PC-9 (cell line): ENCODE measurements around the gene EPB41L3. TPM values are rescaled to one million over a fixed set of nuclear protein-coding genes. Genes with fewer than 3 reads are reported as not detected.

Source experiments
- BruUV-seq: library from RNA; stranded (reverse); fragments of 400-500 nt; replicated peaks from 2 replicates; lab custom pipeline; 2021; lab: Mats Ljungman, UMichigan
- CTCF ChIA-PET: fragments of 300-600 bp; sonication (Branson Sonifier 250); formaldehyde crosslinking; loops from one replicate; lab custom pipeline; 2022; ENCODE audit warnings: antibody characterized with exemption; lab: Charles Lee
- POLR2A ChIA-PET: fragments of 300-600 bp; sonication (Branson Sonifier 250); formaldehyde crosslinking; loops from one replicate; lab custom pipeline; 2022; ENCODE audit warnings: antibody characterized with exemption; ENCODE audit not compliant: unreplicated experiment; lab: Charles Lee
- DNase-seq, 2 experiments: peaks; one replicate each; pipeline versions ENCODE4 v3.0.0 to v3.0.0-alpha.2; 2015 to 2022; ENCODE audit warnings: mixed read lengths in 1 of 2
- H2AFZ ChIP-seq: fragments of 200-600 bp; sonication (generic); 2 replicates; pipeline ENCODE4 v1.8.1; 2017; ENCODE audit warnings: antibody characterized with exemption
- H3F3A ChIP-seq: fragments of 200-600 bp; sonication (generic); 2 replicates; pipeline ENCODE4 v1.8.1; 2017; ENCODE audit warnings: antibody characterized with exemption, mild to moderate bottlenecking, low read depth; ENCODE audit not compliant: insufficient read depth
- H3K27ac ChIP-seq: fragments of 200-600 bp; sonication (generic); 2 replicates; pipeline ENCODE4 v1.6.1; 2016; ENCODE audit warnings: mixed run types
- H3K27me3 ChIP-seq: fragments of 200-600 bp; sonication (generic); 2 replicates; pipeline ENCODE4 v1.6.1; 2016; ENCODE audit warnings: low read depth, mixed run types; ENCODE audit not compliant: insufficient read depth
- H3K36me3 ChIP-seq: fragments of 200-600 bp; sonication (generic); 2 replicates; pipeline ENCODE4 v1.6.1; 2016; ENCODE audit warnings: low read depth, mixed run types
- H3K4me1 ChIP-seq: fragments of 200-600 bp; sonication (generic); replicated peaks from 2 replicates; pipeline ENCODE4 v1.6.1; 2016; ENCODE audit warnings: mixed run types; ENCODE audit not compliant: insufficient read depth
- H3K4me2 ChIP-seq: fragments of 200-600 bp; sonication (generic); 2 replicates; pipeline ENCODE4 v1.6.1; 2017; ENCODE audit warnings: mixed run types
- H3K4me3 ChIP-seq: fragments of 200-600 bp; sonication (generic); 2 replicates; pipeline ENCODE4 v1.6.1; 2016; ENCODE audit warnings: mixed run types
- H3K79me2 ChIP-seq: fragments of 200-600 bp; sonication (generic); 2 replicates; pipeline ENCODE4 v1.6.1; 2017; ENCODE audit warnings: low read depth, mixed run types
- H3K9me2 ChIP-seq: fragments of 200-600 bp; sonication (generic); 2 replicates; pipeline ENCODE4 v1.8.1; 2017; ENCODE audit warnings: mild to moderate bottlenecking; ENCODE audit not compliant: insufficient read depth
- H3K9me3 ChIP-seq: fragments of 200-600 bp; sonication (generic); 2 replicates; pipeline ENCODE4 v1.8.1; 2016; ENCODE audit warnings: low read depth; ENCODE audit not compliant: insufficient read depth
- H4K20me1 ChIP-seq: fragments of 200-600 bp; sonication (generic); 2 replicates; pipeline ENCODE4 v1.8.1; 2017; ENCODE audit not compliant: insufficient read depth
- CTCF ChIP-seq: fragments of 200-600 bp; sonication (generic); conservative IDR thresholded peaks from 2 replicates; pipeline ENCODE4 v1.6.1; 2017; ENCODE audit warnings: mixed run types, antibody characterized with exemption, mild to moderate bottlenecking, moderate library complexity
- EZH2 ChIP-seq: fragments of 200-600 bp; sonication (generic); IDR thresholded peaks from 2 replicates; pipeline ENCODE4 v1.8.0; 2017; ENCODE audit warnings: antibody characterized with exemption, low read depth
- intact Hi-C: fragments of 100-400 bp; cut with micrococcal nuclease; formaldehyde crosslinking; loops from one replicate; pipeline ENCODE4 v1.10.0; 2022; ENCODE audit not compliant: unreplicated experiment
- total RNA-seq: library from RNA; stranded (reverse); gene quantifications from 2 replicates; pipeline ENCODE4 v1.2.3, GENCODE V29; 2021

EPB41L3 gene
- total RNA-seq, 1 experiment from 2014 or later = not detected

GRCh38 chr18:5421981-5422380 lies 121.8 kb downstream of the EPB41L3 start:
- H3K79me2 ChIP-seq = no peaks in the 10 kb centered on the region
- H4K20me1 ChIP-seq = no peaks in the 10 kb centered on the region
- no TSS peak for BruUV-seq
- POLR2A ChIA-PET = no interaction called here
- intact Hi-C loops = no loop called here
- no peak for DNase-seq
- no peaks in the 10 kb centered on the region for H3K4me1 ChIP-seq
- no peaks in the 10 kb centered on the region for H3K9me3 ChIP-seq
- H3K9me2 ChIP-seq = no peaks in the 10 kb centered on the region
- TF ChIP-seq CTCF (no peak), EZH2 (no peak)
- peaks cover 28% of the 10 kb centered on the region; the same call in 1 of the 2 replicates for H3K27me3 ChIP-seq
- H2AFZ ChIP-seq = no peak overlapping the region
- H3K4me3 ChIP-seq = no peak overlapping the region
- CTCF ChIA-PET = no interaction called here
- H3F3A ChIP-seq = no peaks in the 10 kb centered on the region
- no peak overlapping the region for H3K27ac ChIP-seq
- H3K36me3 ChIP-seq = no peaks in the 10 kb centered on the region
- no peak overlapping the region for H3K4me2 ChIP-seq

DNA sequence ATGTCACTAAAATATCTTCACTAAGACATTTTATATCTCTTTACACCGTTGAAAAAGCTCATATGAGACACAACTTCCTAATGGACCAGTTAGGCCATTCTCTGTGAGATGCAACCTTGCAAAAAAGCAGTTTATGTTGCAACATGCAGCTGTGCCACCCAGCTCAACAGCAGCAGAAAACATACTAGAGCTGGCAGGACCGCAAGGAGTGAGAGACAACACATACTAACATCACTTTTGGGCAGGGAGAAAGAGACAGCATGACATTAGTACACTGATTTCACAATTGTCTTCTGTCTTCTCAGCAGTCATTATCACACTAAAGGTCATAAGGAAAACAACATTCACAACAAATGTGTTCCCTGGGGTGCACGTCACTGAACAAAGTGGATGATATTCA lies 122.9 kb downstream of the EPB41L3 start:
- Histone ChIP-seq H3F3A (no peaks in the 10 kb centered on the region), H3K27ac (no peak overlapping the region), H3K79me2 (no peaks in the 10 kb centered on the region), H3K36me3 (no peaks in the 10 kb centered on the region), H3K9me2 (no peaks in the 10 kb centered on the region), H3K4me2 (no peak overlapping the region), H3K27me3 (peaks cover 27% of the 10 kb centered on the region; the same call in 1 of the 2 replicates), H3K4me1 (no peaks in the 10 kb centered on the region), H3K4me3 (no peak overlapping the region), H4K20me1 (no peaks in the 10 kb centered on the region), H2AFZ (no peak overlapping the region), H3K9me3 (no peaks in the 10 kb centered on the region)
- DNase-seq = no peak
- intact Hi-C loops = no loop called here
- POLR2A ChIA-PET = interaction anchor here (0.6 kb wide), 1 partner anchor 124 kb away, joined by 4 read pairs; no protein-coding TSS in a partner anchor
- no TSS peak for BruUV-seq
- CTCF ChIA-PET = no interaction called here
- TF ChIP-seq EZH2 = no peak
- TF ChIP-seq CTCF = no peak

- ChIA-PET CTCF (no interaction called here), POLR2A (no interaction called here)
- no peak overlapping the region for H3K27ac ChIP-seq
- no peak overlapping the region for H3K4me2 ChIP-seq
- H4K20me1 ChIP-seq = no peaks in the 10 kb centered on the region
- H2AFZ ChIP-seq = no peak overlapping the region
- H3K9me2 ChIP-seq = no peaks in the 10 kb centered on the region
- no peak overlapping the region for H3K4me3 ChIP-seq
- H3K36me3 ChIP-seq = no peaks in the 10 kb centered on the region
- H3K9me3 ChIP-seq = no peaks in the 10 kb centered on the region
- intact Hi-C loops = loop anchor here (10.0 kb wide), 1 partner anchor 575 kb away; no protein-coding TSS in a partner anchor
- no peak for DNase-seq
- no peaks in the 10 kb centered on the region for H3K79me2 ChIP-seq
- H3K27me3 ChIP-seq = peaks cover 30% of the 10 kb centered on the region; the same call in 1 of the 2 replicates
- TF ChIP-seq EZH2 (no peak), CTCF (no peak)
- H3F3A ChIP-seq = no peaks in the 10 kb centered on the region
- no TSS peak for BruUV-seq
- H3K4me1 ChIP-seq = no peaks in the 10 kb centered on the region
Measured at GRCh38 chr18:5419601-5420000, 124.2 kb downstream of the EPB41L3 start.
